ENCODE data around the gene VPS45. TPM values are rescaled to one million over a fixed set of nuclear protein-coding genes. Genes with fewer than 3 reads are reported as not detected.
A peak's percentile ranks its signal among the peaks of the same experiment; 100 is the strongest.

VPS45 gene
- polyA plus RNA-seq (2011; rRNA removed) = 49.5 and 61.3 TPM in 2 replicates
- 18.6 and 32.7 TPM in 2 replicates for polyA minus RNA-seq (2011; rRNA and poly(A)+ RNA removed)

GRCh38 chr1:150067184-150068108 is at the start of gene VPS45:
VPS45 (plus strand) TSS chr1:150067776; CDS start chr1:150067858, 82 bp downstream.
- DNase-seq (ENCODE audit: low read depth, low spot score) = peak; percentile 72
- POLR2A ChIA-PET = interaction anchor here (1.0 kb wide), 1 partner anchor 92 kb away, joined by 4 read pairs; no protein-coding TSS in a partner anchor
- H3K4me3 ChIP-seq (ENCODE audit: low read depth, low read length) = peak within 1 kb of the TSS; percentile 88
- no peaks in the 10 kb centered on the region for H3K27me3 ChIP-seq (ENCODE audit: control insufficient read depth, insufficient read depth, low read length)
- TF ChIP-seq CTCF (IDR thresholded peaks at IDR 0.05; ENCODE audit: low read depth, low read length) = peak; percentile 30
- CTCF ChIA-PET = interaction anchor here (0.9 to 4.4 kb wide), 9 partner anchors 16 to 120 kb away, joined by 3 to 31 read pairs (median 9); no protein-coding TSS in a partner anchor
- H3K9me3 ChIP-seq (ENCODE audit: control insufficient read depth, insufficient read depth, low read length) = no peaks in the 10 kb centered on the region
- H3K27ac ChIP-seq (ENCODE audit: low read depth, low read length) = peak within 1 kb of the TSS; percentile 96

GRCh38 chr1:150018165-150018564 is 49.4 kb upstream of the VPS45 start:
- ChIA-PET CTCF (interaction anchor here (2.1 kb wide), 1 partner anchor 56 kb away, joined by 8 read pairs; no protein-coding TSS in a partner anchor), POLR2A (no interaction called here)

GRCh38 chr1:150020711-150021110 is 46.9 kb upstream of the VPS45 start:
- no peaks in the 10 kb centered on the region for H3K9me3 ChIP-seq (ENCODE audit: control insufficient read depth, insufficient read depth, low read length)
- POLR2A ChIA-PET = no interaction called here
- no peak overlapping the region for H3K4me3 ChIP-seq (ENCODE audit: low read depth, low read length)
- no peak for TF ChIP-seq CTCF (IDR thresholded peaks at IDR 0.05; ENCODE audit: low read depth, low read length)
- H3K27me3 ChIP-seq (ENCODE audit: control insufficient read depth, insufficient read depth, low read length) = no peaks in the 10 kb centered on the region
- no peak overlapping the region for H3K27ac ChIP-seq (ENCODE audit: low read depth, low read length)
- CTCF ChIA-PET = no interaction called here
- DNase-seq (ENCODE audit: low read depth, low spot score) = no peak

More at GRCh38 chr1:150018165-150018564, 49.4 kb upstream of the VPS45 start:
- H3K9me3 ChIP-seq (ENCODE audit: control insufficient read depth, insufficient read depth, low read length) = no peaks in the 10 kb centered on the region
- no peak overlapping the region for H3K27ac ChIP-seq (ENCODE audit: low read depth, low read length)
- no peak for DNase-seq (ENCODE audit: low read depth, low spot score)
- TF ChIP-seq CTCF (IDR thresholded peaks at IDR 0.05; ENCODE audit: low read depth, low read length) = no peak
- no peaks in the 10 kb centered on the region for H3K27me3 ChIP-seq (ENCODE audit: control insufficient read depth, insufficient read depth, low read length)
- H3K4me3 ChIP-seq (ENCODE audit: low read depth, low read length) = no peak overlapping the region

GRCh38 chr1:150021191-150021694 is 46.3 kb upstream of the VPS45 start:
- H3K27ac ChIP-seq (ENCODE audit: low read depth, low read length) = no peak overlapping the region
- no peak overlapping the region for H3K4me3 ChIP-seq (ENCODE audit: low read depth, low read length)
- no peak for DNase-seq (ENCODE audit: low read depth, low spot score)
- ChIA-PET POLR2A (no interaction called here), CTCF (no interaction called here)
- H3K9me3 ChIP-seq (ENCODE audit: control insufficient read depth, insufficient read depth, low read length) = no peaks in the 10 kb centered on the region
- H3K27me3 ChIP-seq (ENCODE audit: control insufficient read depth, insufficient read depth, low read length) = no peaks in the 10 kb centered on the region
- no peak for TF ChIP-seq CTCF (IDR thresholded peaks at IDR 0.05; ENCODE audit: low read depth, low read length)

GRCh38 chr1:150022357-150022756 is 45.2 kb upstream of the VPS45 start:
- POLR2A ChIA-PET = no interaction called here
- Histone ChIP-seq H3K9me3 (ENCODE audit: control insufficient read depth, insufficient read depth, low read length) (no peaks in the 10 kb centered on the region), H3K27ac (ENCODE audit: low read depth, low read length) (no peak overlapping the region), H3K27me3 (ENCODE audit: control insufficient read depth, insufficient read depth, low read length) (no peaks in the 10 kb centered on the region), H3K4me3 (ENCODE audit: low read depth, low read length) (no peak overlapping the region)
- no peak for DNase-seq (ENCODE audit: low read depth, low spot score)
- no peak for TF ChIP-seq CTCF (IDR thresholded peaks at IDR 0.05; ENCODE audit: low read depth, low read length)
- CTCF ChIA-PET = interaction anchor here (0.8 kb wide), 1 partner anchor 165 kb away, joined by 3 read pairs; no protein-coding TSS in a partner anchor

Measured in AG04450 (cell line).